Measurements from ENCODE around the gene USP31. TPM values are rescaled to one million over a fixed set of nuclear protein-coding genes. Genes with fewer than 3 reads are reported as not detected.
"Not testable (repeated sequence)": the region's sequence is repeated elsewhere in the genome, so short reads cannot be mapped to it uniquely, and the experiment has no call there.

The USP31 gene
- total RNA-seq, 1 donor from 2014 or later, result 8.9 TPM

GRCh38 chr16:23148166-23148512 is 1.1 kb downstream of the USP31 start:
- Histone ChIP-seq H3K9me3 (ENCODE audit: control insufficient read depth in 3 of 3, low read length in 3 of 3) (no peaks in the 10 kb centered on the region), H3K4me1 (ENCODE audit: control insufficient read depth in 3 of 3, insufficient read depth in 3 of 3, low read length in 3 of 3) (peaks cover 26 to 37% (median 36%) of the 10 kb centered on the region in 3 donors), H3K27ac (ENCODE audit: low read depth, low read length) (peak overlapping the region; percentile 54), H3K4me3 (ENCODE audit: low read length in 3 of 3) (peak overlapping the region; percentile 70 to 81 (median 75)), H3K9ac (ENCODE audit: low read depth in 1 of 3, low read length in 3 of 3) (peak overlapping the region; percentile 63 to 81 (median 68)), H3K36me3 (ENCODE audit: control insufficient read depth in 3 of 3, insufficient read depth in 3 of 3, low read length in 3 of 3) (no peaks in the 10 kb centered on the region), H3K27me3 (ENCODE audit: control insufficient read depth in 3 of 3, insufficient read depth in 3 of 3, low read length in 3 of 3) (no peaks in the 10 kb centered on the region)

- no peak overlapping the region for H3K27ac ChIP-seq (ENCODE audit: low read depth, low read length)
- H3K27me3 ChIP-seq (ENCODE audit: control insufficient read depth in 3 of 3, insufficient read depth in 3 of 3, low read length in 3 of 3), result no peaks in the 10 kb centered on the region
- no peak overlapping the region for H3K9ac ChIP-seq (ENCODE audit: low read depth in 1 of 3, low read length in 3 of 3)
- no peaks in the 10 kb centered on the region for H3K36me3 ChIP-seq (ENCODE audit: control insufficient read depth in 3 of 3, insufficient read depth in 3 of 3, low read length in 3 of 3)
- peaks cover 26 to 36% (median 36%) of the 10 kb centered on the region in 3 donors for H3K4me1 ChIP-seq (ENCODE audit: control insufficient read depth in 3 of 3, insufficient read depth in 3 of 3, low read length in 3 of 3)
- H3K9me3 ChIP-seq (ENCODE audit: control insufficient read depth in 3 of 3, low read length in 3 of 3), result no peaks in the 10 kb centered on the region
- peak overlapping the region; percentile 70 to 81 (median 75) for H3K4me3 ChIP-seq (ENCODE audit: low read length in 3 of 3)
These were observed 1.6 kb downstream of the USP31 start for GRCh38 chr16:23147666-23148065.

GRCh38 chr16:23146877-23147601 is 2.2 kb downstream of the USP31 start:
- Histone ChIP-seq H3K9me3 (ENCODE audit: control insufficient read depth in 3 of 3, low read length in 3 of 3) (no peaks in the 10 kb centered on the region), H3K36me3 (ENCODE audit: control insufficient read depth in 3 of 3, insufficient read depth in 3 of 3, low read length in 3 of 3) (no peaks in the 10 kb centered on the region), H3K4me1 (ENCODE audit: control insufficient read depth in 3 of 3, insufficient read depth in 3 of 3, low read length in 3 of 3) (peaks cover 26 to 42% (median 40%) of the 10 kb centered on the region in 3 donors), H3K9ac (ENCODE audit: low read depth in 1 of 3, low read length in 3 of 3) (no peak overlapping the region), H3K4me3 (ENCODE audit: low read length in 3 of 3) (peak overlapping the region in 1 of 3 donors; percentile 35), H3K27me3 (ENCODE audit: control insufficient read depth in 3 of 3, insufficient read depth in 3 of 3, low read length in 3 of 3) (no peaks in the 10 kb centered on the region), H3K27ac (ENCODE audit: low read depth, low read length) (no peak overlapping the region)

DNA sequence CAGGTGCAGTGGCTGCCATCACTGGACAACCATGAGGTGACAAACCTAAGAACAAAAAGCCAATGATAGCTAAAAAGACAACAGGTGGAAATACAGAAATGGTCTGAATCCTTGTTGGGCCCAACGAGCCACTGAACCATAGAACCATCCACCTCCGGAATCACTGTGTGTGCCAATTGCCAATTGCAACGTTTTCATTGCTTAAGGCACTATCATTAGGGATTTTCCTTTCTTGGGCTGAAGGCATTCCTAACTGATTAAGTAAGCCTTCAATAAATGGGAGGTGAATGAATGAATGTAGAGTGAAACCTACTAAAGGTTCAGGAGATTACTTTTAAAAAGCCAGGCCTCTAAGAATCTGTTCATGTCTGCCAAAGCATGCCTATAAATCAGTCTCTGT is 3.6 kb downstream of the USP31 start:
- Histone ChIP-seq H3K27me3 (ENCODE audit: control insufficient read depth in 3 of 3, insufficient read depth in 3 of 3, low read length in 3 of 3) (no peaks in the 10 kb centered on the region), H3K36me3 (ENCODE audit: control insufficient read depth in 3 of 3, insufficient read depth in 3 of 3, low read length in 3 of 3) (no peaks in the 10 kb centered on the region), H3K4me3 (ENCODE audit: low read length in 3 of 3) (no peak overlapping the region), H3K9me3 (ENCODE audit: control insufficient read depth in 3 of 3, low read length in 3 of 3) (no peaks in the 10 kb centered on the region), H3K9ac (ENCODE audit: low read depth in 1 of 3, low read length in 3 of 3) (no peak overlapping the region), H3K4me1 (ENCODE audit: control insufficient read depth in 3 of 3, insufficient read depth in 3 of 3, low read length in 3 of 3) (peaks cover 29 to 42% (median 40%) of the 10 kb centered on the region in 3 donors), H3K27ac (ENCODE audit: low read depth, low read length) (no peak overlapping the region)

GRCh38 chr16:23145186-23145585 is 4.1 kb downstream of the USP31 start:
- H3K4me1 ChIP-seq (ENCODE audit: control insufficient read depth in 3 of 3, insufficient read depth in 3 of 3, low read length in 3 of 3), result peaks cover 29 to 42% (median 40%) of the 10 kb centered on the region in 3 donors
- no peaks in the 10 kb centered on the region for H3K27me3 ChIP-seq (ENCODE audit: control insufficient read depth in 3 of 3, insufficient read depth in 3 of 3, low read length in 3 of 3)
- no peak overlapping the region for H3K27ac ChIP-seq (ENCODE audit: low read depth, low read length)

DNA sequence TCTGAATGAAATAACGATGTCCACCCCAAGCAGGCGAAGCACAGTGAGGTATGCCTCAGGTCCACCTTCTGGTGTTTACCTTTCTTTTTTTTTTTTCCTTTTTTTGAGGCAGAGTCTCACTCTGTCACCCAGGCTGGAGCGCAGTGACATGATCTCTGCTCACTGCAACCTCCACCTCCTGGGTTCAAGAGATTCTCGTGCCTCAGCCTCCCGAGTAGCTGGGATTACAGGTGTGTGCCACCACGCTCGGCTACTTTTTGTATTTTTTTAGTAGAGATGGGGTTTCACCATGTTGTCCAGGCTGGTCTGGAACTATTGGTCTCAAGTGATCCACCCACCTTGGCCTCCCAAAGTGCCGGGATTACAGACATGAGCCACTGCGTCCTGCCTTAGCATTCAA is 4.9 kb downstream of the USP31 start:
- not testable (repeated sequence) for H3K9ac ChIP-seq (ENCODE audit: low read depth in 1 of 3, low read length in 3 of 3); H3K4me3 ChIP-seq (ENCODE audit: low read length in 3 of 3); H3K36me3 ChIP-seq (ENCODE audit: control insufficient read depth in 3 of 3, insufficient read depth in 3 of 3, low read length in 3 of 3); H3K27me3 ChIP-seq (ENCODE audit: control insufficient read depth in 3 of 3, insufficient read depth in 3 of 3, low read length in 3 of 3); H3K27ac ChIP-seq (ENCODE audit: low read depth, low read length); H3K9me3 ChIP-seq (ENCODE audit: control insufficient read depth in 3 of 3, low read length in 3 of 3)
- peaks cover 24 to 38% (median 37%) of the 10 kb centered on the region in 3 donors for H3K4me1 ChIP-seq (ENCODE audit: control insufficient read depth in 3 of 3, insufficient read depth in 3 of 3, low read length in 3 of 3)

More at GRCh38 chr16:23145186-23145585, 4.1 kb downstream of the USP31 start:
- Histone ChIP-seq H3K9ac (ENCODE audit: low read depth in 1 of 3, low read length in 3 of 3) (no peak overlapping the region), H3K9me3 (ENCODE audit: control insufficient read depth in 3 of 3, low read length in 3 of 3) (no peaks in the 10 kb centered on the region), H3K4me3 (ENCODE audit: low read length in 3 of 3) (no peak overlapping the region), H3K36me3 (ENCODE audit: control insufficient read depth in 3 of 3, insufficient read depth in 3 of 3, low read length in 3 of 3) (no peaks in the 10 kb centered on the region)

DNA sequence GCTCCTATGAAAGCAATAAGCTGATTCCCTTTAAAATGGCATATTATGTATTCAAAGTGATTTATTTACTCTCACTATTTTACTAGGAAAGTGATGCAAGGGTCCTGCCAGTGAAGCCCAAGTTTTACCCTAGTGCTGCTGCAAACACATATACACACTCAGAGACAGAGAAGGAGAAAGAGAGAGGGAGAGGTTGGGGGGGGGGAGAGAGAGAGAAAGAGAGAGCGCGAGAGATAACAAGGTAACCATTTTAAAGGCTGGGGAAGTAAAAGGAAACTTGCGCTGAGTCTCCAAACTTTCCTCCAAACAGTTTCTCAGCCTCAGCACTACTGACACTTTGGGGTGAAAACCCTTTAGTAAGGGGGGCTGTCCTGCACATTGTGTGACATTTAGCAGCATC is 5.9 kb downstream of the USP31 start:
- no peaks in the 10 kb centered on the region for H3K36me3 ChIP-seq (ENCODE audit: control insufficient read depth in 3 of 3, insufficient read depth in 3 of 3, low read length in 3 of 3)
- no peak overlapping the region for H3K9ac ChIP-seq (ENCODE audit: low read depth in 1 of 3, low read length in 3 of 3)
- peaks cover 0 to 2% (median 0%) of the 10 kb centered on the region in 3 donors for H3K9me3 ChIP-seq (ENCODE audit: control insufficient read depth in 3 of 3, low read length in 3 of 3)
- H3K27ac ChIP-seq (ENCODE audit: low read depth, low read length), result no peak overlapping the region
- H3K4me3 ChIP-seq (ENCODE audit: low read length in 3 of 3), result no peak overlapping the region
- H3K27me3 ChIP-seq (ENCODE audit: control insufficient read depth in 3 of 3, insufficient read depth in 3 of 3, low read length in 3 of 3), result no peaks in the 10 kb centered on the region
- peaks cover 22 to 36% (median 36%) of the 10 kb centered on the region in 3 donors for H3K4me1 ChIP-seq (ENCODE audit: control insufficient read depth in 3 of 3, insufficient read depth in 3 of 3, low read length in 3 of 3)

DNA sequence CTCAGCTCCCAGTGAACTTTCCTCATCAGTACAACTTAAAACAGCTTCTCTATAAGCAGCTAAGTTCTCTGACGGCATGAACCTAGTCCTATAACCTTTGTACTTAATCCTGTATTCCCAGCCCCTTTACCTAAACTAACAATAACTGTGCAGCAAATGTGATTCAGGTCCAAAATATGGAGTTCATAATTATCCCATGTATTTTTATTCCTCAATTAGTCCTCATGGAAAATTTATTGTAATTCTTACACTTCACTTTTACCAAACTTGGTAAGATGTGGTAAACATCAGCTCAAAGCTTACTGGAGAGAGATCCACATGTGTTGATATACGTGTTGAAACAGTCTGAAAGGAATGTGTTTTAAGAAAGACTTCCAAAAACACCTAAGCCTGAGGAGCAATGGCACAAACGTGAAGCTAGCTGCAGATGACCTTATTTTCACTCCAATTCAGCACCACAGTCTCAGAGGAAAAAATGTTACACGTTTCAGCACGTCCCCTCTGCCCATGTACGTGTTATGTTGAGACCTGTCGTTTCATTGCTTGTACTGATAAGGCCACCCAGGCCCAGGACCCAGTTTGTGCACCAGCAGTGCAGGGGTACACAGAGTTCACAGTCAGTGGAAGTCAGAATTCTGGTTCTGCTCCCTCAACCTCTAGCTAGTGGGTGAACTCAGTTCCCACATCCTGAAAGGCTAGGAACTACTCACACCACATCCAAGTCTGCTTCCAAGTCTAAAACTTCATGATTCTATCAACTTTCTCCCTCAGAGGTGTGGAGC is 7.1 kb downstream of the USP31 start:
- no peaks in the 10 kb centered on the region for H3K36me3 ChIP-seq (ENCODE audit: control insufficient read depth in 3 of 3, insufficient read depth in 3 of 3, low read length in 3 of 3)
- peak overlapping the region in 1 of 3 donors; percentile 26 for H3K9ac ChIP-seq (ENCODE audit: low read depth in 1 of 3, low read length in 3 of 3)
- no peak overlapping the region for H3K4me3 ChIP-seq (ENCODE audit: low read length in 3 of 3)
- H3K9me3 ChIP-seq (ENCODE audit: control insufficient read depth in 3 of 3, low read length in 3 of 3), result peaks cover 0 to 3% (median 0%) of the 10 kb centered on the region in 3 donors
- H3K4me1 ChIP-seq (ENCODE audit: control insufficient read depth in 3 of 3, insufficient read depth in 3 of 3, low read length in 3 of 3), result peaks cover 16 to 25% (median 25%) of the 10 kb centered on the region in 3 donors
- no peak overlapping the region for H3K27ac ChIP-seq (ENCODE audit: low read depth, low read length)
- H3K27me3 ChIP-seq (ENCODE audit: control insufficient read depth in 3 of 3, insufficient read depth in 3 of 3, low read length in 3 of 3), result no peaks in the 10 kb centered on the region

DNA sequence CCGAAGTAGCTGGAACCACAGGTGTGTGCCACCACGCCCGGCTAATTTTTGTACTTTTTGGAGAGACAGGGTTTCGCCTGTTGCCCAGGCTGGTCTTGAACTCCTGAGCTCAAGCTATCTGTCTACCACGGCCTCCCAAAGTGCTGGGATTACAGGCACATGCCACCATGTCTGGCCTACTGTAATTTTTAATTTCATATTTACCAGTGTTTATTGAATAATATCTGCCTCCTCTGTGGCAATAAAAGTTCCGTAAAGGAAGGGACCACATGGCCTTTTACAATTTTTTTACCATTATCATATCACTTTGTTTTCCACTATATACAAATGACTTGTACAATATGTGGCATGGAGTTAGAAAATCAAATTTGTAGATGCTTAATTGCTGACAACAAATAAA is 7.8 kb downstream of the USP31 start:
- Histone ChIP-seq H3K9me3 (ENCODE audit: control insufficient read depth in 3 of 3, low read length in 3 of 3) (peaks cover 0 to 3% (median 0%) of the 10 kb centered on the region in 3 donors), H3K27ac (ENCODE audit: low read depth, low read length) (no peak overlapping the region), H3K27me3 (ENCODE audit: control insufficient read depth in 3 of 3, insufficient read depth in 3 of 3, low read length in 3 of 3) (no peaks in the 10 kb centered on the region), H3K4me3 (ENCODE audit: low read length in 3 of 3) (no peak overlapping the region), H3K36me3 (ENCODE audit: control insufficient read depth in 3 of 3, insufficient read depth in 3 of 3, low read length in 3 of 3) (no peaks in the 10 kb centered on the region), H3K9ac (ENCODE audit: low read depth in 1 of 3, low read length in 3 of 3) (no peak overlapping the region), H3K4me1 (ENCODE audit: control insufficient read depth in 3 of 3, insufficient read depth in 3 of 3, low read length in 3 of 3) (peaks cover 15 to 22% (median 22%) of the 10 kb centered on the region in 3 donors)

GRCh38 chr16:23141033-23141432 is 8.2 kb downstream of the USP31 start:
- peaks cover 0 to 3% (median 0%) of the 10 kb centered on the region in 3 donors for H3K9me3 ChIP-seq (ENCODE audit: control insufficient read depth in 3 of 3, low read length in 3 of 3)
- no peak overlapping the region for H3K27ac ChIP-seq (ENCODE audit: low read depth, low read length)
- H3K4me1 ChIP-seq (ENCODE audit: control insufficient read depth in 3 of 3, insufficient read depth in 3 of 3, low read length in 3 of 3), result peaks cover 14 to 22% (median 22%) of the 10 kb centered on the region in 3 donors
- H3K36me3 ChIP-seq (ENCODE audit: control insufficient read depth in 3 of 3, insufficient read depth in 3 of 3, low read length in 3 of 3), result no peaks in the 10 kb centered on the region
- H3K27me3 ChIP-seq (ENCODE audit: control insufficient read depth in 3 of 3, insufficient read depth in 3 of 3, low read length in 3 of 3), result no peaks in the 10 kb centered on the region
- no peak overlapping the region for H3K9ac ChIP-seq (ENCODE audit: low read depth in 1 of 3, low read length in 3 of 3)
- no peak overlapping the region for H3K4me3 ChIP-seq (ENCODE audit: low read length in 3 of 3)
